ENCODE data around the gene CNKSR3.

The CNKSR3 gene

GRCh38 chr6:154478021-154478700 lies 32.3 kb downstream of the CNKSR3 start:
- no peak for DNase-seq

GRCh38 chr6:154476494-154476893 lies 34.0 kb downstream of the CNKSR3 start:
- DNase-seq, result no peak

DNA sequence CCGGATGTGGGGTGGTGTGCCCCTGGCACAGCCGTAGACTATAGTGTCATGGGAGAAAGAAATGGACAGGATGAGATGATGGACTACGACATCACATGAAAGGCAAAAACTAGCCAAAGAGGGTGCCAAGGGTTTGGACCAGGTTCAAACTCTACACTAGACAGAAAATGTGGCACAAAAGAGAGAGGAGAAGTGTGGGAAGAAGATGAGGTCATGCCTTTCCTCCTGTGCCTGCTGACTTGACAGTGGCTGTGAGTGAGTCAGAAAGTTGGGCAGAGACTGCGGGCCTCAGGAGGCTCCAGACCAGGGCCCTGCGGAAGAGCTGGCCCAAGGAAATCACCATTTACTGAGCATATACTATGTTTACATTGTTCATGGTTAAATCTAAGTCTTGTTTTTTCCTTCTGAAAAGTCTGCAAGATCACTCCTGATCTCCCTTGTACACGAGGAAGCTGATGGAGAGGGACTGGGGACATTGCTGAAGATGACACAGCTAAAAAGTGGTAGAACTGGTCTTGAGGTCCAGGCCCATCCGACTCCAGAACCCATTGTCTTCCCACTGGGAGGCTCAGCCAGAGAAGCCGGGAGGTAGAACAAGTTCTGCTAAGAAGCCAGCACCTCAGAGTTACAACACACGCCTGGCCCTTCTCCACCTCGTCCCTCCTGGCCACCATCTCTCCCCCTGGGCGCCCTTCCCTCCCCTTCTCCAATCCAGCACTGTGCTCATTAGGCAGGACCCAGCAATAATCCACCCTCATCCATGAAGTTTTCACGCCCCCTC lies 35.6 kb downstream of the CNKSR3 start:
- DNase-seq, result no peak

DNA sequence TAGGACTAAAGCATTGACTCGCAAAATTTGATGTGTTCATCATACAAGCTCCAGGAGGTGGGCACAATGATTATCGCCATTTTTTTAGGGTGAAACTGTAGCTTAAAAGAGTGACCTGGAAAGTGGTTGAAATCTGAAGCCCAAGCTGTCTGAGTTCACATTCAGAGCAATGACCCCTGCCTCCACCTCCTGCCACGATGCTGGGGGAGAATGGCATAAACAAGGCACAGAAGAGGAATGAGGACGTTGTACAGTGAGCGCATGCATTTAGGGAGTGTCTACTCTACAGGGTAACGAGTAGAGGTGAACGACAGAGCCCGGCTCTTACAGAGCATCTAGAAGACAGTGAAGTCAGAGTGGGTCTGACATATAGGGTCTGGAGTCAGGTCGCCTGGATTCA lies 37.2 kb downstream of the CNKSR3 start:
- no peak for DNase-seq

DNA sequence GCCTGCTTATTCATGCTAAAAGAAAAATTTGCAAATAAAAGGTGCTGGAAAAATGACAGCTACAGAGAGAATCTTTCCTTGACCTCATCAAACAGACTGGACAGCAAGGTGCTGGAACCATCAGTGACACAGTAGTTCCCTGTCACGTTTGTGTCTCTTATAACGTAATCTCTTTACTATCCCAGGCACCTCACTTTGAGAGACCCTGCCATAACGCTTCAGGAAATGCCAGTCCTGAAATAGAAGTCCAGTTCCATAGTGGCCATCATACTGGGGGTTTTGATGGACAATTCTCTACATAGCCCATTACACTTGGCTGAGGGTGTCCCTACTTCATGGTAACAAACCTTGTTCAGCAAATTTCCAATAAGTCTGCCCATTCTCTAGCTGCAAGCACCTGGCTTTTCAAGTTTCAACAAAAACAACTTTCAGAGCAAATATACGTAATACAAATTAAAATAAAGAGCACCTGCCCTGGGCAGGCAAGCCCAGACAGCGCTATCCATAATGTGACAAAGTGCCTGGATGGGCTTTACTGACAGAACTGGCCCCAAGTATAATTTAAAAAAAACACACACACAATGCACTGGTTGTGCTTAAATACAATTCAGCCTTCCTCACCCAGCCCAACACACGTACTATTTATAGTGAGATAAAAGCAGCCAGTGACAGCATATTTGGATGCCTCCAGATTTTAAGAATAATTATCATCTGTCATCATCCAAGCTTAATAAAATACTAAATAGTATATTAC lies 38.7 kb downstream of the CNKSR3 start:
- DNase-seq, result no peak

GRCh38 chr6:154469306-154469935 lies 41.1 kb downstream of the CNKSR3 start:
- no peak for DNase-seq

- DNase-seq, result no peak
Observed at GRCh38 chr6:154468760-154469159, 41.7 kb downstream of the CNKSR3 start.

DNA sequence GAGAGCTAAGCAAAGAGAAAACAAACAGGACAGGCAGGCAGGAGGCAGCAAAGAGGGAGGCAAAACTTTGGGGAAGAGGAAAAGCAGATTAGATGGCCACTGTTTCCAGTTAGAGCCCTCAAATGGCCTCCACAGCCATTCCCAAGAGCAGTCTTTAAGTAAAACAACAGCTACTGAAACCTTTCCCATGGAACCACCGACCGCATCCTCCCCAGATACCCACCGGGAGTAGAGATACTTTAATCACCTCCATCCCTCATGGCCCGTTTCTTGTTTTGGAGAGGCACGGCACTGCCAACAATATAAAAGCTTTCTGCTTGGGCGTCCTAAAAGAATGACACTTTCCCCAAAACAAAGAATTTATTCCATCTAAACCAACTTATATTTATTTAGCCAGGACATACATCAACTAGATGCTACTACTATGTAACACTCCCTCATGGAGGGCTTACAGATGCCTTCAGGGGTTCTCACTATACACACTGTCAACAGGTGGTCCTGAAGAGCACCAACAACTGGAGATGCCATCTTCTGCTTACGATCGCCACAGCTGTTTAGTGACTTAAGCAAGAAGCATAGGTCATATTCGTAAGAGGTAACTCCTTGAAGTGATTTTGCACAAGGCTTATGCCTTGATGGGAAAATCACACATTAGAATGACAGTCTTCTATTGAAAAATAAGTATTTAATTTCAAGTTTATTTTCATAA lies 43.4 kb downstream of the CNKSR3 start:
- no peak for DNase-seq

- DNase-seq, result no peak
Observed at GRCh38 chr6:154466139-154466538, 44.3 kb downstream of the CNKSR3 start.

- no peak for DNase-seq
Observed at GRCh38 chr6:154463573-154464419, 46.7 kb downstream of the CNKSR3 start.

DNA sequence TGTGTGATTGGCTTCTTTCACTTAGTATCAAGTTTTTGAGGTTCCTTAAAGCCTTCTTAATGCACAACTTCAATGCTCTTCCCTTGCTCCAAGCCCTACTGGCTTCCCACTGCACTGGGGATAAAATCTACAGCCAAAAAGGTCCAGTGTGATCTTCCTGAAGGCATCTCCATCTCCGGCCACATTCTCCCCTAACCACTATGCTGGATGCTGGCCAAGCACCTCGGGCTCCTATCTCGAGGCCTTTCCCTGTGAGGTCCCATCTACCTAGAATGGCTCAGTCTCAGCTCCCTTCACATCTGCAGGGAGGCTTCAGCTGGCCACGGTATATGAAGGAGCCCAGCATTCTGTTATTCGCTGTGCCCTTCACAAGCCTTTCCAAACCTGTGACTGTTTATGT lies 48.1 kb downstream of the CNKSR3 start:
- no peak for DNase-seq

- DNase-seq, result no peak
Observed at GRCh38 chr6:154461348-154461747, 49.1 kb downstream of the CNKSR3 start.

DNA sequence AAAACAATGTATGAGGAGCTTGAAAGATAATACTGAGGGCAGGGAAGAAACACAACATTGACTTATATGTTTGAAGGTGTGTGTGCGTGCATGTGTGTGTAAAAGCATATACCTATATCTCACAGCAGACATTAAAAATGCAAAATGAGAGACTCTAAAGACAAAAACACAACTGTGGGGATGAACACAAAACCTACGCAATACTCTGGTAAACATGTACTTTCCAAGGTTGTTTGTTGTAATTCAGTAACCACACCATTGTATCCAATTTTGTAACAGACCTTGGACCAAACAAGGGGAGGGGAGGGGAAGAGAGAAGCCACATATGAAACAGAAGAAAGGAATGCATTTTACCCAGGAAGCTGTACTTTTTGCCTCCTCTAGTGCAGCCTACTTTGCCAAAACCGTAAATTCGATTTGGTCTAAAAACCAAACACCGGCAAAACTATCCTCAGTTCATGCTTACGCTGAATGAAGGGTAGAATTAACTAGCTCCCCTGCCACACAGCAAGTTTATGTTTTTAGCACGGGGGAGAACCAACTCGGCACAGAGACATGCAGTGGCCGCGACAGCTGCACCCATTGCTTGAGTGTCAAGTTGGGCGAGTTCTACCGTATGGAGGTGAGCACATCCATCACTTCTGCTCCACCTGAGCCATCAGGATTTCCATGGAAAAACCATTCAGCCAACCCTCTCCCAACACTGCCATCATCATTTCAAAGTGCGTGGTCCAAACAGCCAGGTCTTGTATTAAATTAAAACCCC lies 50.0 kb downstream of the CNKSR3 start:
- DNase-seq, result no peak

DNA sequence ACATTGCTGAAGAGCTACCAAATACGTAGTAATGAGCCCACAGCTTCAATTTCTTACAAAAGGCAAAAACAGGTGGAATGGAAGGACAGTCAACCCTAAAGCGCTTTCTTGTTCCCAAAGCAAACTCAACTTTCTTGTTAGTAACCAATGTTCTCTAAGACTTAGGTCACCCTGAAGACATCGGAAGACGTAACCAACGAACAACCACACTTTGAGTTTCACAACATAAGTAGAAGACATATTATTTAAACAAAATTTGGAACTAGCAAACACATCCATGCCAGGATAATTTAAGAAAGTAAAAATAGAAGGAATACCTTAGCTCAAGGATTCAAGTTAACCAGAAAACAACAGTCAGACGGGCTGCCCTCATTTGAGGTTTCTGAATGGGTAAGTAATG lies 51.0 kb downstream of the CNKSR3 start:
- DNase-seq, result no peak

DNA sequence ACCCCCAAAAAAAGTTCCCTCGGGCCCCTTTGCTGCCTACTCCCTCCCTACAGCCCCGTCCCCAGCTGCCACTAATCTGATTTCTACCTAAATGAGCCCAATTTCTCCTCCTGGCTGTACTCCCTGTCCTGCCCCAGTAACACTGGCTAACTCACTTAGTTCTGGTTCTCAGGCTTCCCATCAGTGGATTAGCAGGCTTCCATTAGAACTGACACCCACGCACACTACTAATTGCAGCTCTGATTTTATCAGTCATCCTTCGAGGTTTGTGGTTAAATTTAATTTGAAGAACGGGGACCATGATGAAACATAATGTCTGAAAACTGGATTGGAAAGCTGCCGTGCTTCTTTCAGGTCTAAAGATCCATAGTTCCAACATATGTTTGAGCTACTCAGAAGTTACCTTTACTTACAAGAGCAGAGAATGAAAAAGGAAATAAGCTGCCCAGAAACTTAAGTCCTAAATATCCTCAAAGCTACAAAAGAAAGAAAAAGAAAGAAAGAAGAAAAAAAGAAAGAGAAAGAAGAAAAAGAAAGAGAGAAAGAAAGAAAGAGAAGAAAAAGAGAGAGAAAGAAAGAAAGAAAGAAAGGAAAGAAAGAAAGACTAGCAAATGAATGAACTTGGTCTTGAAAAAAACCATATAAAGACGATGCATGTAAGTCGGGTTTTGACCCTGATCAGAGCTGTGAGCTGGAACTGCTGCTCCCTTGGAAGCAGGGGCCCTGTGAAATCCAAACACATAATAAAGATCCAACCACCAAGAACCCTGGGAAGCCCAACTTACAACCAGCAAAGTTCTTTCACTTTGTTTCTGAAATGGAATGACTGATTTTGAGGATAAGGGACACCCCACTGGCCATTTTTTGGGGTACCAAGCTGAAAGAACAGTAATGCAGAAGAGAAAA lies 51.7 kb downstream of the CNKSR3 start:
- DNase-seq, result no peak

GRCh38 chr6:154457881-154458284 lies 52.6 kb downstream of the CNKSR3 start:
- no peak for DNase-seq

GRCh38 chr6:154457046-154457713 lies 53.3 kb downstream of the CNKSR3 start:
- no peak for DNase-seq

GRCh38 chr6:154453329-154453728 lies 57.2 kb downstream of the CNKSR3 start:
- DNase-seq, result no peak

DNA sequence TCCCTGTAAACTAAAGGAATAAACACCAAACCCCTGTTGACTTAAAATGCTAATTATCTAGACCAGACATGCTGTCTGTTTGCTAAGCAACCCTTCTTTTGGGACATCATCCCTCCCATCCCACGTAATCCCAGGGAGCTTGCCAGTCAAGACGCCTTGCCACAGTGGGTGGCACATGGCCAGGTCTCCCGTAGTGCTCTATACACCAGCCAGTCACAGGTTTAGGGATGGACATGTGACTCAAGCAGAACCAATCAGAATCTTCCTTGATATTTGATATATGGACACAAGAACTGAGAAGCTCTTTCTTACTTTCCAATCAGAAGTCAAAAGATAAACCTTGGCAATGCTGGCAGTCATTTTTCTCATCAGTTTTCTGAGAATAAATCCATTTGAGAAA lies 60.0 kb downstream of the CNKSR3 start:
- DNase-seq, result no peak
